Mesenteric fat pad (tissue), 1 donor: ENCODE data around the gene DNAJB6. TPM values are rescaled to one million over a fixed set of nuclear protein-coding genes. Genes with fewer than 3 reads are reported as not detected.
A peak's percentile ranks its signal among the peaks of the same experiment; 100 is the strongest.

Experiments used
- DNase-seq: peaks from one replicate; pipeline ENCODE4 v3.0.0-alpha.2; 2020; ENCODE audit warnings: low spot score
- total RNA-seq: library from RNA; stranded (reverse); fragmentation: NEBNext Ultra II Directional; extraction: Animal tissue kit (Norgen Biotek cat#: 25700); gene quantifications from one replicate; pipeline ENCODE4 v1.2.1, GENCODE V29; 2021
- donor health status: DM: yes; HTN: yes; CAD: no.

DNAJB6 gene
- total RNA-seq, 1 donor from 2014 or later = 110 TPM

DNA sequence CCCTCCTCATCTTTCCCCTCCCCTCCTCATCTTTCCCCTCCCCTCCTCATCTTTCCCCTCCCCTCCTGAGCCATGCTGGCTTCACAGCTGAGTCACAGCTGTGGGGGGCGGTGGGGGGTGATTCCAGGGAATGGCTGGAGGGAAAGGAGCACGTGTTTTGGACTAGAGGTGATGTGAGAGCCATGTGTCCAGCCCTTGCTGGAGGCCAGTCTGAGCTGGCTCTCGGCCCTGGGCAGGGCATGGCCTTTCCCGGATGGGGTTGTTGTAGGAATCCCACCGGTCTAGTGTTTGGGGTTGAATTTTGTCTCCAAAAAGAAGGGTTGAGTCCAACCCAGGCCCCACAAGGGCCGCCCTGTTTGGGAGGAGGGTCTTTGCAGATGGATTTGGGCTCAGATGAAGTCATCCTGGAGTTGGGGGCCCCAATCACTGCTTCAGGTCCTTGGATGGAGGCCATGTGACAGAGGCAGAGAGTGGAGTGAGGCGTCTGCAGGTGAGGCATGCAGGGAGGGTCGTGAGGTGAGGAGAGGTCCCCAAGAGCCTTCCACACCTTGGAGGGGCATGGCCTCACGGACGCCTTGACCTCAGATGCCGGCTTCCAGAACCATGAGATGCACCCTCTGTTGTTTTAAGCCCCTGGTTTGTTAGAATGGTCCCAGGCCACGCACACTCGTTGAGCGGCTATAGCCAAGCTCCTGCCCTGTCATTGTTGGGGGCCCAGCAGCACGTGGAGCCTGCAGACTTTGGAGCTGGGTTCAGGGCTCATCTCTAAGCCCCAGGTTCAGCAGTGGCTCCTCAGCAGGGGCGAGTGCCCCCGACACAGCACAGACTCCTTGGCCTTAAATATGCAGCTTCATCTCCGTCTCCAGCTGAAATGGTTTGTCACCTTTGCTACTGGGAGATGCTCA lies 101.6 kb downstream of the DNAJB6 start:
- peak; percentile 67 for DNase-seq

DNA sequence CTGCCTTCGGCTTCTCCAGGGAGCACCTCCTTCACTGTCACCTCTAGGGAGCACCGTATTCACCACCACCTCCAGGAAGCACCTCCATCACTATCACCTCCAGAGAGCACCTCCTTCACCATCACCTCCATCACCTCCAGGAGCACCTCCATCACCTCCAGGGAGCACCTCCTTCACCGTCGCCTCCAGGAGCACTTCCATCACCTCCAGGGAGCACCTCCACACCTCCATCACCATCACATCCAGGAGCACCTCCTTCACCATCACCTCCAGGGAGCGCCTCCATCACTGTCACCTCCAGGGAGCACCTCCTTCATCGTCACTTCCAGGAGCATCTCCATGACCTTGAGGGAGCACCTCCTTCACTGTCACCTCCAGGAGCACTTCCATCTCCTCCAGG lies 102.3 kb downstream of the DNAJB6 start:
- DNase-seq = peak; percentile 30

DNA sequence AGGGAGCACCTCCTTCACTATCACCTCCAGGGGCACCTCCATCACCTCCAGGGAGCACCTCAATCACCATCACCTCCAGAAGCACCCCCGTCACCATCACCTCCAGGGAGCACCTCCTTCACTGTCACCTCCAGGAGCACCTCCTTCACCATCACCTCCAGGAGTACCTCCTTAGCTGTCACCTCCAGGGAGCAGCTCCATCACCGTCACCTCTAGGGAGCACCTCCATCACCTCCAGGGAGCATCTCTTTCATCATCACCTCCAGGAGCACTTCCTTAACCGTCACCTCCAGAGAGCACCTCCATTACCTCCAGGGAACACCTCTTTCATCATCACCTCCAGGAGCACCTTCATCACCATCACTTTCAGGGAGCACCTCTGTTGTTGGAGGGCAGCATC lies 103.0 kb downstream of the DNAJB6 start:
- peak; percentile 26 for DNase-seq

DNA sequence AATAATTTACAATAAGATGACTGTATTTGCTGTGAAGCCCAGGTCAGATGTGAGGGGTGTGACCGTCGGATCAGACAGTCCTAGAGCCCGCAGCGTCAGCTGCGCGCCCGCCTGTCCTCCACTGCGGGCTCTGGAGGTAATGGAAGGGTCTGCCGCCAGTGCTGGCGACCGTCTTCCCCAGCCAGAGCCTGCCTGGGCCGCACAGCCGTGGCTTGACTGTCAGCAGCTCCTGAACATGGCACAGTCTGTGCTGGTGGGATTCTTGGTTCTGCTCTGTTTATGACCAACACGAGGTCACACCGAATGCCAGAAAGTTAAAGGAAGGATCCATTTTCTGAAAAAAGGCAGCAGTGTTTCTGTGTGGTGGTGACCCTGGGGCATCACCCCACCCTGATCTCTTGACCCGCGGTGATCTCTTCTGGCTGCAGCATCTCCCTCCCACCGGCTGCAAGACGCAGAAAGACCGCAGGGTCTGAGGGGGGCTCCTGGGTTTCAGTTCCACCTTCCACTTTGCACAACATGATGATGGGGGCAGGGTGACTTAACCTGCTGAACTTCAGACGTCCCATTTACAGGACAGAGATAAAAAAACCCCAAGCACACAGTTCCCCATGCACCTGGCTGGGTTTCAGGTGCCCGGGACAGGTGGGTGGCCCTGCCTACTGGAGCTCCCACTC lies 103.7 kb downstream of the DNAJB6 start:
- peak; percentile 65 for DNase-seq

DNA sequence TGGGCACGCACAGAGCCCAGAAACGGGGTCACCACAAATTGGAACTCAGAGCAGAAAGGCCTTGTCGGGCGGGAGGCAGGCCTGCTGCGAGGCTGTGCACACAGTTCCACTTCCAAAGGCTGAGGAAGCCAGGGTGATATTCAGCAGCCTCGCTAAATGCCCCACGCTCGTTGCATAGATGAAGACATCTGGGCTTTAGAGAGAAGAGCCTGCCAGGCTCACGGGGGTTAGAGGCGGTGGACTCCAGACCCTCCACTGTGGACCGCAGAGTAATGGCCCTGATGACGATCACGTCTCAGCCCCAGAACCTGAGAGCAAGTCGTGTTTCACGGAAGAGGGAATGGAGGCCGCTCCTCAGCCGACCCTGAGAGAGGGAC lies 104.2 kb downstream of the DNAJB6 start:
- DNase-seq = peak; percentile 76

DNA sequence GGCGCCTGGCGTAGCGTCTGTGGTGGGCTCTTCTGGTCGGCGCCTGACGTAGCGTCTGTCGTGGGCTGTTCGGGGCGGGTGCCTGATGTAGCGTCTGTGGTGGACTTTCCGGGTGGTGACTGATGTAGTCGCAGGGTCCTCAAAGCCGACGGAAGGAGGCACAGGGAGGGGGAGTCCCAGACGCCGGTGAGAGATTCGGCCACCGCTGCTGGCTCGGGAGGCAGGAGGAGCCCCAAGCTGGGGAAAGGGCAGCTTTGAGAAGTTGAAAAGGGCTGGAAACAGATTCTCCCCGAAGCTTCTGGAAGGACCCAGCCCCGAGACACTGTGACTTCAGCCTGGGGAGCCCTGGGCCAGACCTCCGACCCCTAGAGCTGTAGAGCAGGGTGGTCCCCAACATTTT lies 105.7 kb downstream of the DNAJB6 start:
- peak; percentile 73 for DNase-seq

DNA sequence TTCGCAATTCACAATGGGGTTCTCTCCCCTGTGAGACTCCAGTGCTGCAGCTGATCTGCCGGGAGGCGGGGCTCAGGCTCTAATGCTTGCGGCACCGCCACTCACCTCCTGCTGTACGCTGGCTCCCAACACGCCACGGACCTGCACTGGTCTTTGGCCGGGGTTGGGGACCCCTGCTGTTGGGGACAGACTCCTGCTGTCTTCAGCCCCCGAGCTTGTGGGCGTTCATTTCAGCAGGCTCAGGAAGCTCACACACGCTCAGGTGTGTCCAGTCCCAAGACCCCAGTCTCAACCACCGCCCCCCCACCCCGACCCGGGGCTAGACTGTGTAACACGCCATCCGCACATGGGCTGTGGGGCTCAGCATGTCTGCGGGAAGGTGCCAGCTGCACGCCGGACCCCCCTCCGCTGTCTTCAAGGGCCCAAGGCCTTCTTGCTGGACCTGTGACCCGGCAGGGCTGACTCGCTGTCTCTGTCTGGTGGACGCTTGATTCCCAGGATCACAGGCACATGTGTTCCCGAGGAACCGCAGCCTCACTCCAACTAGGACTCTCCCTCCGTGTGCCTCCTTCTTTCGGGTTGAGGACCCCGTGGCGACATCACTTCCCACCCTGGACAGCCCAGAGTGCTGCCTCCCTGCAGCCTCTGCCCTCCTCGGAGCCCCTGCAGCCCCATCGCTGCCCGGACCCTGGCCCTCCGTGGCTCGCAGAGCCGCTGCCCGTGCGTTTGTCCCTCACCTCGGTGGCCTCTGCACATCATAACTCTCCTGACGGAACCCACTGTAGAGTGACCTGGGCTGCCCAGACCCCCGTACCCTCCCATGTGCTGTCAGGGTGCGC lies 106.4 kb downstream of the DNAJB6 start:
- DNase-seq = peak; percentile 82

DNA sequence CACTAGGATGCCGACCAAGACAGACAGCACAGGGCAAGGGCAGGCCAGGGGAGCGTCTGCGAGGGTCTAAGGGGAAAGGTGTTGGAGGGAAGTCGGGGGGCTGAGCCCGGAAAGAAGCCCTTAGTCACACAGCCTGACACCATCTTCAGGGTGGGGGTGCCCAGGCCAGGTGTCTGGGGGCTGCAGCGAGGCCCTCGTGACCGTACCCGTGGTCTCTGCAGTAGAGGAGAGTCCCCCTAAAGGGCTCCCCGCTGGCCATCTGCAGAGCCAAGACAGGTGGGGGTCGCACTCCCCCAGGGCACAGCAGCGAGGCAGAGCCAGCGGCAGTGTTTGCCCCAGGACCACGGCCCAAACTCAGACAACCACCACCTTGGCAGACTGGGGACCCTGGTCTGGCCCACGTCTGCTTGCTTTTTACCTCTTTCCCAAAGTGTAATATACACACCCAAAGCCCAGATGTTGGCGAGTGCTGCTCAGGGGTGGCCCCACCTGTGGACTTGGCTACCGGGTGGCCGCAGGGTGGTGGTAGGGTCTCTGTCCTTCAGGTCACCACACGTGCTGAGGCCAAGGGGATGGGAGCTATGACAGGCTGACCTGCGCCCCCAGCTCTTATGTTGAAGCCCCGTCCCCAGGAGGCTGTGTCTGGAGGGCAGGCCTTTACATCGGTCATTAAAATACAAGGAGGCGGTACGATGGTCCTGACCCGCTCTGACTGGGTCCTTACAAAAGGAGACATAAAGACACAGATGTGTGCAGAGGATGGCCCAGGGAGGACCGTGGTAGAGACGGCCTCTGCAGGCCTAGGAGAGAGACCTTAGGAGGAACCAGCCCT lies 107.4 kb downstream of the DNAJB6 start:
- DNase-seq = peak; percentile 85

DNA sequence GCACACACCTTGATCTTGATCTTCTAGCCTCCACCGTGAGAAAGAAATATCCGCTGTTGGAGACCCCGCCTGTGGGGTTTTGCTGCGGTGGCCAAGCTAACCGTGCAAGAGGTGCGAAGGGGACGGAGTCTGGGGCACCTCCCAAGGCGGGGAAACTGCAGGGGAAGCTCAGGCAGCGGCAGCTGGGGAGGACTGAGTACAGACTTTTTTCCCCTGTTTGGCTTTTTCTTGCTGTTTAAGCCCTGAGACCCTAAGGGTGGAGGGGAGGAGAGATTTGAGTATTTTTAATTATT lies 108.0 kb downstream of the DNAJB6 start:
- peak; percentile 35 for DNase-seq

DNA sequence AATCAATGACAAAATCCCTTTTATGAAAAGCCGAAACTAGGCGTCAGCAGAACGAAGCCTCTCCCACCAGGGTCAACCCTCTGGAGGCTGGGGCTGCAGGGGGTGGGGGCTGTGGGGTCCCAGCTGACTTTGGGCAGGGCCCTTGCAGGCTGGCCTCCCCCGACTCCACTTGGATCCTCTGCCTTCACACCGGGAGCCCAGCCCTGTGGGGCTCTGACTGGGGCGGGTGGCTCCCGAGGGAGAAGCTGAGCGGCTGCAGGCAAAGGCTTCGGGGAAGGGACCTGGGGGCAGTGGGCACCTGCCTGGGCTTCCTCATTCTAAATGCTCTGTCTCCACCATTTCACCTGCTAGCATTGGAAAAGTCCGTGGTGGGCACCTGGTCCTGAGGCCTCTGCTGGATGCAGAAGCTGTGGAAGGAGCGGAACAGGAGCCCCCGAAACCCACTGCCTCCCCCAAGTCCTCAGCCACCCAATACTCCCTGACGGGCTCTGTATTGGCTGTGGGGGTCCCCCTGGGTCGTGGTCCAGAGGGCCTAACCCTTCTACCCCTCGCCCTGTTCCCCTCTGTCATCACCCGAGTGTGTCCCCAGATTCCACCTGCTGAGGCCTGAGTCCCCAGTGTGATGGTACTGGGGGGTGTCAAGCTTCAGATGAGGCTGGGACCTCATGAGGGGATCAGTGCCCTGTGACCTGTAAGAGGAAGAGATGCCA lies 108.6 kb downstream of the DNAJB6 start:
- DNase-seq = peak; percentile 65

DNA sequence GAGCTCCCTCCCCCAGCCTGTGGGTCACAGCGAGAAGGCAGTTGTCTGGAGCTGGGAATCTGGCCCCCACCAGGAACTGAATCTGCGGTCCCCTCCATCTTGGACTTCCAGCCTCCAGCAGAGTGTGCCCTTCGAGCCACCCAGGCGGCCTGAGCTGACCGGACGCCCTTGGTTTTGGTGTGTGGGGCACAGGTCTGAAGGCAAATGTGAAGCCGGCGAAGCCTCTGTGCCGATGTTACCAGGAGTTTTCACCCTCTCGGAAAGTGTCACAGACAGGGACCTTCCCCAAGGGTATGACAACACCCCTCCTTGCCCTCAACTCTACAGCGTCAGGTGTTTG lies 109.1 kb downstream of the DNAJB6 start:
- peak; percentile 68 for DNase-seq

DNA sequence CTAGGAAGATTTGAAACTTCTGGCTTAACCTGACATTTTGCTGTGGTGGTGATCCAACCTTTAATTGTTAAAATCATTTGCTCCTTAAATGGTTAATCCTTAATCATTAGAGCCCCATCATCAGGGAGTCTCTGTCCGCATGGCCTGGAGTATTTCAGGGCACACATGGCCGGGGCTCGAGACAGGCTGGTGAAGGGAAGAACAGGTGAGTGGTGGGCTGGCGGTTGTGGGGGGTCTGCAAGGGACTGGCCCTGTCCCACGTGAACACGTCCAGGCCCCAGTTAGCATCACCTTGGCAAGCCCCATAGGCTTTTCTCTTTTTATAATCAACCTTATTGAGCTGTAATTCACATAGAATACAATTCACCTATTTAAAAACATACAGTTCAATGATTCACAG lies 109.5 kb downstream of the DNAJB6 start:
- DNase-seq = peak; percentile 39

DNA sequence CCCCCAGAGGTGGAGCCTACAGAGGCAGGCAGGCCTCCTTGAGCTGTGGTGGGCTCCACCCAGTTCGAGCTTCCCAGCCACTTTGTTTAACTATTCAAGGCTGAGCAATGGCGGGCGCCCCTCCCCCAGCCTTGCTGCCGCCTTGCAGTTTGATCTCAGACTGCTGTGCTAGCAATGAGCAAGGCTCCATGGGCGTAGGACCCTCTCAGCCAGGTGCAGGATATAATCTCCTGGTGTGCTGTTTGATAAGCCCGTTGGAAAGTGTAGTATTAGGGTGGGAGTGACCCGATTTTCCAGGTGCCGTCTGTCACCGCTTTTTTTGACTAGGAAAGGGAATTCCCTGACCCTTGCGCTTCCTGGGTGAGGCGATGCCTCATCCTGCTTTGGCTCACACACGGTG lies 117.2 kb downstream of the DNAJB6 start:
- DNase-seq = peak; percentile 57

DNA sequence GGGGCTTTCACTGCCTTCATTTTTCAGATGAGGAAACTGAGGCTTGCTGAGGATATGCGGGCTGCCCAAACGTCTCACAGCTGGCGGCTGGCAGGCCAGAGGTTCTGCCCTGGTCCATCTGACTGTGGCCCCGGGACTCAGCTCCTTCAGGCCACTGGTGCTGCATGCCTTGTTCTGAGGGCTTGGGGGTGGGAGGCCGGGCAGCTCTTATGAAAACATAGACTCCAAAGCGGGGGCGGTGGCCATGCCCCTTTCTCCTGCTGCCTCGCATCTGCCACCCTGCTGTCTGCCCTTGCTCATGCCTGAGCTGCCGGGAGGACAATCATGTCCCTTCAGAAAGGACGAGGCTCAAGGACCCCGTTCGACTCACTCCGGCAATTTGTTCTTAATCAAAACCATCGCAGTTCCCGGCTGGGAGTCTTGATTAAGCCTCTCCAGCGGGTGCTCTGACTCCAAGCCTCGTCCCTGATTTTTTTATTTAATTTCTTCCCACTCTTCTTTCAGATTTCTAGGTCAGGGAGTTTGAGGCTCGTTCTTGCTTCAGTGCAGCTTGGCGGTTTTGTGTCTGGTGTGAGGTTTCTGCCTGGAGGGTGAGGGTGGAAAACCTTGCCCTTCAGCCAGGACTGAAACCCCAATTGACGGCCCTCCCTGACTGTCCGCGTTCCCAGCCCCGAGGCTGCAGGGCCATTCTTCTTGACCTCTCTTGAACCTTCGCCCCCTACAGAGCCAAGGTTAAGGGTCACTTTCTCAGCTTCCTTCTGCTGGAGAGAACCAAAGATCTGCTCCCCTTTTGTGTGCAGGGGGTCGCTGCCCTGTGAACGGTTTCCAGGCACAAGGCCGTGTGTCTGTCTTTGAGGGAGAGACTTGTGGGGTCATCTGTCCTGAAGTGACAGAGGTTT lies 120.8 kb downstream of the DNAJB6 start:
- peak; percentile 68 for DNase-seq

DNA sequence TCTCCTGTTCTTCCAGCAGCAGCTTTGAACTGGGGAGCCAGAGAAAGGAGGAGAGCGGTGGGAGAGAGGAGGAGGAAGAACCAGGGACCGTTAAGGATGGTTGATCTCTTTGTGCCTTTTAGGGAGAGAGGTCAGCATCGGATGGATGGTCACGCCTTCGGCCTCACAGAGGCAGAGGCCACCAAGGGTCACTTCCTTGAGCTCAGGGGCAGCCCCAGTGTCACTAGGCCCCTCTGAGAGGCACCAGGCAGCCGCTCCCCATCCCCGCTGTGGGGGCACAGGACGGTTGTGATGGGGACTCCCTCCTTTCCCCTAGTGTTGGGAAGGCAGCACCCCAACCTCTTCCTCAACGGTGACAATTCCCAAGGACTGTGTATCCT lies 121.4 kb downstream of the DNAJB6 start:
- DNase-seq = peak; percentile 81

DNA sequence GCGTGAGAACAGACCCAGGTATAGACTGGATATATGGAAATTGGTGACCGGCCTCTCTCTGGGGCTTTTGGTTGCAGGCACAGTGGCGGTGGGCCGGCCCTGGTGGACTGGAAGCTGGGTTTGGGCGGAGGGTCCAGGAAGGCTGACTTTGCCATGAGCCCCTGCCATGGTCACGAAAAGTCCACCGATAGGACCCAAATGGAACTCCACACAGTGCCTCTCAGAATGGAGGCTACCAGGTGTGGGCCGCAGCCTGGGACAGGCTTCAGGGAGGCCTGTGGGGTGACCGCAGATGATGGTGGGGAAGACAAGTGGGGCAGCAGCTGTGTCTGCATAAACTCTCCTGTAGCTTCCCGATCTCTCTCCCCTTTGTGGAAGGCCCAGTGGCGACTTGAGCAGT lies 123.2 kb downstream of the DNAJB6 start:
- DNase-seq = peak; percentile 84

DNA sequence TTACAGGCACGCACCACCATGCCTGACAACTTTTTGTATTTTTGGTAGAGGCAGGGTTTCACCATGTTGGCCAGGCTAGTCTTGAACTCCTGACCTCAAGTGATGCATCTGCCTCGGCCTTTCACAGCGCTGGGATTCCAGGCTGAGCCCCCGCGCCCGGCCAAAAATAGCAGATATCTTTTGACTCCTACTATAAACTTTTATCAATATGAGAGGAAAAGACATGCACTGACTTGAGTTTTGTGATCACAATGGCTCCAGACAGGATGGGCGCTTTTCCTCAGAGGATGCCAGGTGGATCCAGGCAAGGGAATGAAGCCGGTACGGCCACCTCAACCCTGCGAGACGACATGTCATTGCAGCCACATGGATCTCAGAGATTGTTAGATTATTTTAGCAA lies 123.9 kb downstream of the DNAJB6 start:
- DNase-seq = peak; percentile 41

DNA sequence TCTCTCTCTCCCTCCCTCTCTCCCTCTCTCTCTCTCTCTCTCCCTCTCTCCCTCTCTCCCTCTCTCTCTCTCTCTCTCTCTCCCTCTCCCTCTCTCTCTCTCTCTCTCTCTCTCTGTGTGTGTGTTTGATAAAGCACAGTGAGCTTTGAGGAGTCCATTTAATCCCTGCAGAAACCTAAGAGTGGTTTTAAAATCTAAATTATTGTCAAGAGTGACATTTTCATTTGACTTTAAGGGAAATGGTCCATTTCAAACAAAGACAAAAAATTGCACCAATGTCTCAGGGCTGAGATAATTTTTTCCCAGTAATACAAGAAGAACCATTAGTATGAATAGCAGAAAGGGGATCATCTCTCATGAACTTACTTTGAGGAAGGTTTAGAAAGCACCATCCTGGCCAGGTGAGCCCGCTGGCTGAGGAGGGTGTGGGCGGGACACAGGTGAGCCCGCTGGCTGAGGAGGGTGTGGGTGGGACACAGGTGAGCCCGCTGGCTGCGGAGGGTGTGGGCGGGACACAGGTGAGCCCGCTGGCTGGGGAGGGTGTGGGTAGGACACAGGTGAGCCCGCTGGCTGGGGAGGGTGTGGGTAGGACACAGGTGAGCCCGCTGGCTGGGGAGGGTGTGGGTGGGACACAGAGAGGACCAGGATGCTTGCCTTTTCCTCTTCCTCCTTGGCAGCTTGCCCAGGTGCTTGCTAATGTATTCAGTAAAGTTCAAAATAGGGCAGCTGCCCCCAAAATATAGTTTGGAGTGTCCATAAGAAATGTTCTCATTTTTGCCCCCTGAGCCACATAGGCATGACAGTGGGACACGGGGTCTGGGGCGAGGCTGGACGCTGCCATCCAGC lies 125.0 kb downstream of the DNAJB6 start:
- DNase-seq = no peak

DNA sequence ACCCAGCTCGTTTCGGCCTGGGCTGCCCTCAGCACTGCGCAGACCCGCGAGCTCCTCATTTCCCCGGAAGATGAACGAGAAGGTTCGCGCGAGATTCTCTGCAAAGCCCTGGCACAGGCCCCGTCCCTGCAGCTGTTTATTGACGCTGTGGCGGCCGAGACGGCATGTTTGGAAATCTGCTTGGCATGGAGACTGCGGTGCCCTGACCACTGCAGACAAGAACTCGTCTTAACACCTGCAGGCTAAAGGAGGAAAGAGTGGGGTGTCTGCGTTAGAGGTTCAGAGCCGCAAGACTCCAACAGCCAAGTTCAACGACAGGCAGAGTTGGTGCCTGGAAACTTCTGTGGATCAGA lies 125.6 kb downstream of the DNAJB6 start:
- peak; percentile 71 for DNase-seq
